ENCODE measurements around the gene RAP1A.
"Not testable (repeated sequence)": the region's sequence is repeated elsewhere in the genome, so short reads cannot be mapped to it uniquely, and the experiment has no call there.

RAP1A gene

DNA sequence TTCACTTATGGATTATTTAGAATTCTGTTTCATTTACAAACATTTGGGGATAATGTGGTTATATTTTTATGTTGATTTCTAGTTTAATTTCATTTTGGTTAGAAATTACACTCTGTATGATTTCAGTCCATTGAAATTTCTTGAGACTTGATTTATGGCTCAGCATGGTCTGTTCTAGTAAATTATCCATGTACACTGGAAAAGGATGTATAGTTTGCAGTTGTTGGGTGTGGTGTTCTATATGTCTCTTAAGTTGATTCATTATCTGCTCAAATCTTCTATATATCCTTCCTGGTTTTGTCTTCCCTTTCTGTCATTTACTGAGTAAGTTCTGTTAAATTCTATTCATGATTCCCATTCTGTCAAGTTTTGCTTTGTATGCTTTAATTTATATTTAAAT is 52.3 kb downstream of the RAP1A start:
- DNase-seq = no peak

DNA sequence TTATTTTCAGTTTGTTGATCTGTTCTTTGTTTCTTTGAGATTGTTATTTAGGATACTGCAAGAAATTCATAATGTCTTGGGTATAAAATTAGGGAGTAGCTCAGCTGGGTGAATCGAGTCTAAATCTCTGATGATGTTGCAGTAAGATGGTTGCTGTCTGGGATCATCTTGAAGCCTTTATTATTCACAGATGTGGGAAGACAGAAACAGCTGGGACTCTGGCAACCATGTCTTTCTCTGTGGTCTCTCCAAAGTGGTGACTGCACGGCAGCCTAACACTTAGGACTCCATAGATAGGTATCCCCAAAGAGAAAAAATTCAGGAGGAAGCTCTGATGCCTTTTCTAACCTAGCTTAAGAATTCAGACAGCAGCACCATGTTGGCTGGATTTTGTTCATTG is 52.7 kb downstream of the RAP1A start:
- no peak for DNase-seq

DNA sequence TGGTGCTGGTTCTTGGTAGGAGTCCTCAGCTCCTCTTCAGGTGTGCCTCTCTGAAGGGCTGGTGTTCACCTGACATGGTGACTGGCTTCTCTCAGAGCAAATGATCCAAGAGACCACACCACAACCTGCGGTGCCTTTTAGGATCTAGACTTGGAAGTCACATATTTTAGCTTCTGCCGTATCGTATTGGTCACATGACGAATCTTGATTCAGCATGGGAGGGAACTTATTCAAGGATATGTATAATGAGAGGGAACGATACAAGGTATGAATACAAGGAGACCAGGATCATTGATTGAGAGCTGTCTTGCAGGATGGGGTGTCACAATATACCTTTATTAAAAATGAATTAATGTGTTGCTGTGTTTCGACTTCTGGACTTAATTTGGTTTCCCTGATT is 58.0 kb downstream of the RAP1A start:
- no peak for DNase-seq

DNA sequence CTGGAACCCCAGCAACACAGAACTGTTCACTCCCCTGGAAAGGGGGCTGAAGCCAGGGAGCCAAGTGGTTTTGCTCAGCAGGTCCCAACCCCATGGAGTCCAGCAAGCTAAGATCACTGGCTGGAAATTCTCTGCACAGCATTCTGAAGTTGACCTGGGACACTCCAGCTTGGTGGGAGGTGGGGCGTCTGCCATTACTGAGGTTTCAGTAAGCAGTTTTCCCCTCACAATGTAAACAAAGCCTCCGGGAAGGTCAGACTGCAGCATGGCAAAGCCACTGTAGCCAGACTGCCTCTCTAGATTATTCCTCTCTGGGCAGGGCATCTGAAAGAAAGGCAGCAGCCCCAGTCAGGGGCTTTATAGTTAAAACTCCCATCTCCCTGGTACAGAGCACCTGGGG is 60.0 kb downstream of the RAP1A start:
- no peak for DNase-seq

DNA sequence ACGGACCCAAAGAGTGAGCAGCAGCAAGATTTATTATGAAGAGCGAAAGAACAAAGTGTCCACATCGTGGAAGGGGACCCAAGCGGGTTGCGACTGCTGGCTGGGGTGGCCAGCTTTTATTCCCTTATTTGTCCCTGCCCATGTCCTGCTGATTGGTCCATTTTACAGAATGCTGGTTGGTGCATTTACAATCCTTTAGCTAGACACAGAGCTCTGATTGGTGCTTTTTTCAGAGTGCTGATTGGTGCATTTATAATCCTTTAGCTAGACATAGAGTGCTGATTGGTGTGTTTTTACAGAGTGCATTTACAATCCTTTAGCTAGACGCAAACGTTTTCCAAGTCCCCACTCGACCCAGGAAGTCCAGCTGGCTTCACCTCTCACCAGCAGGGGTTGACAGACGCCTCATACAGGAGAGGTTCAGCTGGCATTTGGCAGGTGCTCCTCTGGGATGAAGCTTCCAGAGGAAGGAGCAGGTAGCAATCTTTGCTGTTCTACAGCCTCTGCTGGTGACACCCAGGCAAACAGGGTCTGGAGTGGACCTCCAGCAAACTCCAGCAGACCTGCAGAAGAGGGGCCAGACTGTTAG is 60.7 kb downstream of the RAP1A start:
- DNase-seq = not testable (repeated sequence)

DNA sequence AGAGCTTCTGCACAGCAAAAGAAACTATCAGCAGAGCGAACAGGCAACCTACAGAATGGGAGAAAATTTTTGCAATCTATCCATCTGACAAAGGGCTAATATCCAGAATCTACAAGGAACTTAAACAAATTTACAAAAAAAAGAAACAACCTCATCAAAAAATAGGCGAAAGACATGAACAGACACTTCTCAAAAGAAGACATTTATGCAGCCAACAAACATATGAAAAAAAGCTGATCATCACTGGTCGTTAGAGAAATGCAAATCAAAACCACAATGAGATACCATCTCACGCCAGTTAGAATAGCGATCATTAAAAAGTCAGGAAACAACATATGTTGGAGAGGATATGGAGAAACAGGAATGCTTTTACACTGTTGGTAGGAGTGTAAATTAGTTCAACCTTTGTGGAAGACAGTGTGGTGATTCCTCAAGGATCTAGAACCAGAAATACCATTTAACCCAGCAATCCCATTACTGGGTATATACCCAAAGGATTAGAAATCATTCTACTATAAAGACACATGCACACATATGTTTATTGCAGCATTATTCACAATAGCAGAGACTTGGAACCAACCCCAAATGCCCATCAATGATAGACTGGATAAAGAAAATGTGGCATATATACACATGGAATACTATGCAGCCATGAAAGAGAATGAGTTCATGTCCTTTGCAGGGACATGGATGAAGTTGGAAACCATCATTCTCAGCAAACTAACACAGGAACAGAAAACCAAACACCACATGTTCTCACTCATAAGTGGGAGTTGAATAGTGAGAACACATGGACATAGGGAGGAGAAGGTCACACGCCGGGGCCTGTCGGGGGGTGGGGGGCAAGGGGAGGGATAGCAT is 65.9 kb downstream of the RAP1A start:
- not testable (repeated sequence) for DNase-seq

DNA sequence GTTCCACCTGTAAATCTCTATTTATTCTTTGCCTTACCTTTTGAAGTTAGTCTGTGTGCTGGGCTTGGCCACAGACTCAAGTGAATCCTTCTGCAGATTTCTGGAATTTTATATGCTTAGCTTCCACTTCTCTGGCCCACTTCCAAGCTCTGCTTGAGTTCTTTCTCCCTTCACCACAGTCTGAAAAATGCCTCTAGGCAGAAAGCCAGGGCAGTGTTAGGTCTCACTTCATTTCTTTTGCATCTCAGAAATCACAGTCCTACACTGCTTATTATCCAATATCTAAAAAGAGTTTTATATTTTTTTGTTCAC is 70.7 kb downstream of the RAP1A start:
- DNase-seq = no peak

DNA sequence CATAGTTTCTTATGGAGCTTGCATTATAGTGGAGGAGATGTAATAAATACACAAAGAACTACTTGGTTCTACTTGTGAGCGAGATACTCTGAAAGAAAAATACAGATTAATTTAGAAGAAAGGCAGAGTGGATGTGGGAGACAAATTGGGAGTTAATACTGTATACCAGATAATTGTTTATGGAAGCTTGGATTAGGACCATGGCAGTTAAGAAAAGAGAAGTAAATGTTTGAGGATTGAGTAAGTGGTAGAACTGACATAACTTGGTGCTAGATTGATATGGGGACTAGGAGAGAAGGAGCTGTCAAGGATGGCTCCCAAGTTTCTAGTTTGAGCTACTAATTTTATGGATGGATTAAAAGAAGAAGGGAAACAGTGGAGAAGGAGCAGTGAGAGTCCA is 72.3 kb downstream of the RAP1A start:
- no peak for DNase-seq

DNA sequence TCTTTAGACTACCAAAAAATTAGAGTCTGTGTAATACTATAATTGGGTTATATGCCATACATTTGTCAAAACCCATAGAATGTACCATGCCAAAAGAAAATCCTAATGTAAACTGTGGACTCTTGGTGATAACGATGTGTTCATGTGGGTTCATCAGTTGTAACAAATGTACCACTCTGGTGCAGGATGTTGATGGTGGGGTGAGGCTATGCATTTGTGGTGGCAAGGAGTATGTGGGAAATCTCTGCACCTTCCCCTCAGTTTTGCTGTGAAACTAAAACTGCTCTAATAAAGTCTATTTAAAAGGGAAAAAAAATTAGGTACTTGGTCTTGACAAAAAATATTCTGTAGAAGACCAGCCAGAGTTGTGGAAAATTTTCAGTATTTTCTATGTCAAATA is 76.2 kb downstream of the RAP1A start:
- DNase-seq = no peak

DNA sequence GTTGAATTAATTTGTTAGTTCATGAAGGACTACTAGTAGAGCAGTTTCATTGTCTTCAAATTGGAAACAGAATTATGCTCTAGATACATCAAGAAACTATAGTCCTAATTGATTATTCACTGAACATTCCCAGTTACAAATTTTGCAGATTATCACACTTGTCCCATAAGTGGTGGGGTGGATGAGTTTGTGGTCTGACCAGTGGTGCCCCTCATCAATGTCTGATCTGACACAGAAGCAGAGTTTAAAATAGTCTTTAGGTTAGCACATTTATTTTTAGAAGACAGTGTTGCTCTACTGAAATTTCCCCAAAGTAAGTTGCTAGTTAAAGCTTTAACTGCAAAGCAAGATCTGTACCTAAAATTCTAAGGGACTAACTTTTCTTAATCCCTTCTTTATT is 76.7 kb downstream of the RAP1A start:
- DNase-seq = no peak

DNA sequence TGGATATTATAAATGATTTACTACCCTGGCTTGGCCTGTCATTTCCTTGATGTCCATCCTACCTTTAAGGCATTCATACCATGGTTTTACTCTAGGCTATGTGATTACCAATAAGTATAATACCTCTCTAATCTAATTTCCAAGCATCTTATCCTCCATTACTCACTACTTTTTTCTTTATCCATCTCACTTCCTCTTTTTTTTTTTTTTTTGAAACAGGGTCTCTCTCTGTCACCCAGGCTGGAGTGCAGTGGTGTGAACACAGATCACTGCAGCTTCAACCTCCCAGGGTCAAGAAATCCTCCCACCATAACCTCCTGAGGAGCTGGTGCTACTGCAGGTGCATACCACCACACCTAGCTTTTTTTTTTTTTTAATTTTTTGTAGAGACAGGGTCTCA is 79.7 kb downstream of the RAP1A start:
- DNase-seq = no peak

DNA sequence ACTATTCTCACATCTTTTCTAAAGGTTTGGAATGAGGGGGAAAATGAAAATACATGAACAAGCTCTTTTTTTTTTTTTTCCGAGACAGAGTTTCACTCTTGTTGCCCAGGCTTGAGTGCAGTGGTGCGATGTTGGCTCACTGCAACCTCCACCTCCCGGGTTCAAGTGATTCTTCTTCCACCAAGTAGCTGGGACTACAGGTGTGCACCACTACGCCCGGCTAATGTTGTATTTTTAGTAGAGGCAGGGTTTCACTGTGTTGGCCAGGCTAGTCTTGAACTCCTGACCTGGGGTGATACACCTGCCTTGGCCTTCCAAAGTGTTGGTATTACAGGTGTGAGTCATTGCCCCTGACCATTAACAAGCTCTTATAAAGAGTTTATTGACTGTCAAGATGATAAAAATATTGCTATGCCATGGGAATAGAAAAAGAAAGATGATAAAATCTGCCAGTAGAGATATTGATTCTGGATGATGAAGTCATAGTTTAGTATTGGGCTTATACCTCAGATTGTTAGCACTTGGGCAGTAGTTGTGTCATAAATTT is 83.0 kb downstream of the RAP1A start:
- DNase-seq = no peak

DNA sequence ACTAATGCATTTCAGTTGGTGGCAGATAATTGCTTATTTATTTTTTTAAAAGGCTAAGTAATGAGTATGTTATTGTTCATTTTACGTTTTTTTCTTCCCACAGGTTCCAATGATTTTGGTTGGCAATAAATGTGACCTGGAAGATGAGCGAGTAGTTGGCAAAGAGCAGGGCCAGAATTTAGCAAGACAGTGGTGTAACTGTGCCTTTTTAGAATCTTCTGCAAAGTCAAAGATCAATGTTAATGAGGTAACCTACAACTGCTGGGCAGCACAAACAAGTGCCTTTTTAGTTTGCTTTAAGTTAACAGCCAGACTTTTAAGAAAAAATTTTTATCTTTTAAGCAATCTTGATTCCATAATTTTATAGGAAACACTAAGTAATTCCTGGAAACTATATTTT is 84.7 kb downstream of the RAP1A start:
- no peak for DNase-seq

DNA sequence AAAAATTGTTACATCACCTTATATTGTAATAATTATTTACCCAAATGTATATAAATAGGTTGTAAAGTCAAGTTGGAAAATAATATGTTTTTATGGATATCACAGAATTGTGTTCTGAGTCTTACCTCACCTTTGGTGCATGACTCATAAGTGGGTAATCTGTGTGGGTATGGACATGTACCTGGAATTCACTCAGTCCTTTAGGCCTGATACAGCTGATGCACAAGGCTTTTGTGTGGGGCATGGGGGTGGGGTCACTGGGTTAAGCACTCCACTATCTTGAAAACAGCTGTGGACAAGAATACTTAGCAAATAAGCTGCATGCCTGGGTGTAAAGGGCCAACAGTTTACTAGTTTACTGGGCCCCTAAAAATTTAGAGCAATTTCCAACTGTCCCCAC is 85.2 kb downstream of the RAP1A start:
- no peak for DNase-seq

DNA sequence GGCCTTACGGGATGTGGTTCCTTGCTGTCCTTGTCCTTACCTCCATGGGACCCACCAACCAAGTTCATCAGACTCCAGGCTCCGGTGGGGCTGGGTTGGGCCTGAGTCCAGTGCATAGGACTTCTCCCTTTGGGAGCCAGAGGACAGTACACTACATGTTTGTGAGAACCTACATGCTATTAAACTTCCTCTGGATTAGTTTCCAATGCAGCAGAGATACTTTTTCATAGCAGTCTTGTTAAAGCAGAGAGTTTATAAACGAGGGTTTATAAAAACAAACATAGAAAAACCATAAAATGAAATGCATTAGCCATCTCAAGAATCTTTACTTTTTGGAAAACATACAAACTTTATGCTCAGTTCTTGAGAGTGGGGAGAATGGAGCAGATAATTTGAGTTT is 86.3 kb downstream of the RAP1A start:
- DNase-seq = no peak

DNA sequence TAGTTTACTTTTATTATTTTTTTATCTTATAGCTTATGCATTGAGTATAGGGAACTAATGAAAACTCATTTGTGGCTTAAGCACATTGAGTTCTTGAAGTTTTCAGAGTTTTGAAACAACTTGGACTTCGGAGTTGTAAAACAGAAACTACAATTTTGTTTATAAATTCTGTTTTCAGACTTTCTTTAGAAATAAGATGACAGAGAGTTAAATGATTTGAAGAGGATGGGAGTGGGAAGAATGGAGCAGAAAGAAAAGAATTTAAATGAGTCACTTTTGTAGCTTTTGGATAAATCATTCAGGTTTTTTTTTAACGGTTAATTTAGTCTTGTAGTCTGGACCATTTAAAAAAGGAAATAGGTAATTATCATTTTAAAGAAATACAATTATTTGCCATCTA is 87.3 kb downstream of the RAP1A start:
- no peak for DNase-seq

DNA sequence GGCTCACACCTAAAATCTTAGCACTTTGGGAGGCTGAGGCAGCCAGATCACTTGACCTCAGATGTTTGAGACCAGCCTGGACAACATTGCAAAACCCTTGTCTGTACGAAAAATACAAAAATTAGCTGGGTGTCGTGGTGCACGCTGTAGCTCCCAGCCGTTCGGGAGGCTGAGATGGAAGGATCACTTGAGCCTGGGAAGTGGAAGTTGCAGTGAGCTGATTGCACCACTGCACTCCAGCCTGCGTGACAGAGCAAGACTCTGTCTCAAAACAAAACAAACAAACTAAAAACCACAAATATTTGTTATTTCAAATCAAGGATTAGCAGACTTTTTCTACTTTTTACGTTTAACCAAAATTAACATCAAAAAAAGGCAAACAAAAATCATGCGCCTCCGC is 88.3 kb downstream of the RAP1A start:
- no peak for DNase-seq

DNA sequence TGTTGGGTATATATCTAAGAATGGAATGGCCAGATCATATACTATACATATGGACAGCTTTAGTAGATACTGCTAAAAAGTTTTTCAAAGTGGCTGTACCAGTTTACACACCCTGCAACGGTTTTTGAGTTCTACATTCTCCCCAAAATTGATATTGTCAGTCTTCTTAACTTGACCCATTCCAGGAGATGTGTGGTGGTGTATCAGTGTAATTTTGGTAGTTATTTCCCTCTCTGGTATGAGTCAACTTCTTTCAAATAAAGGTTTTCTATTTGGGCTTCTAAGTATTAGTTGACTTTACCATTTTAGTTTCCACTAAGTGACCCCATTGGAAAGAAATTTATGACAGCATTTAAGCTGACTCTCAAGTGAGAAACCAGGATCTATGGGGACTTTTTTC is 90.4 kb downstream of the RAP1A start:
- no peak for DNase-seq

DNA sequence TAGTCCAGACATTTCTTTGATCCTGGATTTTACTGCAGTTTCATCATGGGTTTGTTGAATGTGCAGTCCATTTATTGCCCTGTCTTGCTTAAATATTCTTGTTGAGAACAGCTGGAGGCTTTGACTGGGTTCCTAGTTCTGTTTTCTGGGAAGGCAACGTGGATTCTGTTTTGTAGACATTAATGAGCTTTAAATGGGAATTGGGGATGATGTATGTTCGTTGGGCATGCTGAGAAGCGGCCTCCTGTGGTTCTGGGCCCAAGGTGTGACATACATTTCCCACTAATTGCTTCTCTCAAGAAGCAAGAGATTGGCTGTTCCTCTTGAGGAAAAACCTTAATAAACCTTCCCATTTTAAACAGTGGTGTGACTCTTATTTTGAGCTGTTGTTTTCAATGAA is 96.7 kb downstream of the RAP1A start:
- no peak for DNase-seq

DNA sequence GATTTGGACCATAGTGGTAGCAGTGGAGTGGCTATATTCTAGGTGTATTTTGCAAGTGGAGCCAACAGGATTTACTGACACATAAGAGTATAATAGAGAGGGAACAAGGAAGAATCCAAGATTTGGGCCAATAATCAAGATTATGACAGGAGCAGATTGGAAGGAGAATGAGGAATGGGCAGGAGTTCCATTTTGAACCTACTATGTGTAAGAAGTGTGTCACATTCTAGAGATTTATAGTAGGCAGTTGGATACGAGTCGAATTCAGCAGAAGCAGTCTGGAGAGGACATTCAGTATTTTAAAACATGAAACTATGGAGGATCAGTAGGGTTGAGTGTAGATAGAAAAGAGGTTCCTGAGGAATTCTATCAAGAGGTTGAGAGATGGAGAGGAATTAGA is 97.9 kb downstream of the RAP1A start:
- DNase-seq = no peak

DNA sequence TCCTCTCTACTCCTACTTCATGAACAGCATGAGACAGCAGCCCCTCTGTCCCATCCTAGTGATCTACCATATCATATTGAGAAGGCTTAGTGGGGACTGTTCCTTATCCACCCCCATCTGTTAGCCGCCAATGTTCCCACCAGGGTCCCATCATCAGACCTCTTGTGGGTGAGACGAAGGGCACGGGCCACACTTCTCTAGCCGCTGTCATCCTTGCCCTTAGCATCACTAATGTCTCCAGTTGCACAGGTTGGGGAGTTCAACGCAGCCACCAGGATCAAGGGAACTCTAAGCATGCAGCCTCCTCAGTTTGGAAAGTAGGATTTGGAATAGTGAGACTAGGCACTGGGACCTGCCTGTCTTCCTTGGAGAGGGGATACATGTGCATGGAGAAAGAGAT is 99.5 kb downstream of the RAP1A start:
- no peak for DNase-seq

DNA sequence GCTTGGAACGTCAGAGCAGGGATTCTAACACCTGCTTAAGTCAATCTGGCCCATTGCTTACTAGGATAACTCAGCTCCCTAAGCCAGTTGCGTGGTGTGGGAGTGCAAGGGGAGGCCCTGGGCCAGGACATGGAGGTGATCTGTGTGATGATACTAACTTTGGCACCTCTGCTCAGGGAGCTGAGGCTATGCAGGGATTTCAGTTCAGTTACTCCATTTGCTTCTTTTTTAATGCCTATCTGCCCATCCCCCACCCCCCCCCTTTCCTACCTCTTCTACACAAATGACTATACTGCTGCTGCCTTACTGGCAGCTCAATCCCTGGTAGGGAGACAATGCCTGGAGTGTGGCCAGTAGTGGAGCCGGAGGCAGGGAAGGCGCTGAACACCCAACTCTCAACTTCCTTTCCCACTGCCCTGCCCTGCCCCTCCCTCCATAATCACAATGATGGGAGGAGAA is 100.1 kb downstream of the RAP1A start:
- DNase-seq = no peak

DNA sequence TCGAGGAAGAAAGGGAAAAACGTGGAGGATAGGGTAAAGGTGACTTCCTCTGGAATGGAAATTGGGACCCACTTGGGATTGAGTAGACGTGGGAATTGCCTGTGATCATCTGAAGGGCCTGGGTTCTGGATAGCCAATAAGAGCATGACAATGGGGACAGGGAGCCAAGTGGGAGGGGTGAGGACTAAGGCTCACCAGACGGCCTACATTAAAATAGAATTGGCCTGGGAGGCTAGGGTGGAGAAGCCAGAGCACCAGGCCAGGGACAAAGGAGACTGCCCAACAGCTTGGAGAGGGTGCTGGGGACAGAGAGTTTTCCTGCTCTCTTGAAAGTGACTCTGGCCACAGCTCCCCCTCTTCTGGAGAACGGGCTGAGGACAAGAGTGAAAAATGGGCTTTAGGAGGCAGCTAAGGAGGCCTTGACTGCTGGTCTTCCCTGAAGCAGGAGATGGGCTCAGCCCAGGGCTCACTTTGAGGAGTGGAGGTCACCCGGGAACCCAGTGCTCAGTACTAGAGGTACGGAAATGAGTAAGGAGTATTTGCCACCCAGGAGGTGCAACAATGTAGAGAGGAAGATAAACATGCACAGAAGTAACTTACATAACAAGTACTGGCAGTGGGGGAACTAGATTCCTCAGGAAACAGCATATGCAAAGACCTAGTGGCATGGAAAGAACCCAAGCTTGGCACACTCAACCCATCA is 100.8 kb downstream of the RAP1A start:
- no peak for DNase-seq

Measured in activated gamma-delta T cell (primary cell).